HepG2 (cell line): ENCODE results near the gene MRPL38. TPM values are rescaled to one million over a fixed set of nuclear protein-coding genes. Genes with fewer than 3 reads are reported as not detected.

Experiments
- ATAC-seq: fragments of 200-7000 bp; cut with Tn5 transposase; 3 replicates; pipeline ENCODE4 v1.9.1; 2020; ENCODE audit warnings: mild to moderate bottlenecking, moderate library complexity
- BruUV-seq: library from RNA; stranded (reverse); fragments of 400-500 nt; replicated peaks from 2 replicates; lab custom pipeline; 2021; lab: Mats Ljungman, UMichigan
- CTCF ChIA-PET: fragments of 300-600 bp; formaldehyde crosslinking; extraction: SDS; loops from one replicate; lab custom pipeline; 2021; ENCODE audit warnings: low total read pairs, inconsistent platforms, low intra/inter-chr PET ratio; lab: Yijun Ruan, JAX
- POLR2A ChIA-PET: fragments of 350-600 bp; sonication (Branson Sonifier 250); formaldehyde crosslinking; loops from one replicate; lab custom pipeline; 2020; ENCODE audit warnings: antibody characterized with exemption, inconsistent platforms; lab: Yijun Ruan, JAX
- DNase-seq: peaks from one replicate; pipeline ENCODE4 v3.0.0-alpha.2; 2015; ENCODE audit warnings: low spot score
- FAIRE-seq: peaks from 3 replicates; lab custom pipeline; 2011; peaks lifted over from hg19 to GRCh38; lab: Jason Lieb, UNC
- H2AFZ ChIP-seq: one replicate; pipeline ENCODE4 v1.6.1; 2011; ENCODE audit warnings: low read length, inconsistent platforms
- H3K27ac ChIP-seq: fragments of 300-600 bp; 3 replicates; pipeline ENCODE4 v1.8.0; 2011; ENCODE audit warnings: mixed run types, mild to moderate bottlenecking, mixed read lengths, low read length, inconsistent platforms; ENCODE audit not compliant: insufficient read depth; ENCODE audit errors: extremely low read length
- H3K27me3 ChIP-seq, 2 experiments: fragments of 200-600 bp in 1 of 2; 2 replicates in 1 of 2; 3 replicates in 1 of 2; pipeline versions ENCODE4 v1.6.0 to v1.8.0; 2011; ENCODE audit warnings: low read length in 2 of 2, mild to moderate bottlenecking in 2 of 2, moderate library complexity in 2 of 2, inconsistent platforms in 1 of 2; ENCODE audit not compliant: insufficient read depth in 2 of 2, control insufficient read depth in 1 of 2
- H3K36me3 ChIP-seq, 2 experiments: fragments of 200-600 bp in 1 of 2; replicated peaks in 1 of 2; 2 replicates in 1 of 2; 3 replicates in 1 of 2; pipeline versions ENCODE4 v1.5.1 to v1.8.0; 2011; ENCODE audit warnings: low read length in 2 of 2, inconsistent platforms in 1 of 2; ENCODE audit not compliant: insufficient read depth in 2 of 2, control insufficient read depth in 1 of 2
- H3K4me1 ChIP-seq: 2 replicates; pipeline ENCODE4 v1.5.1; 2012; ENCODE audit warnings: low read length, inconsistent platforms; ENCODE audit not compliant: insufficient read depth
- H3K4me2 ChIP-seq: 2 replicates; pipeline ENCODE4 v1.6.0; 2011; ENCODE audit warnings: low read depth, low read length, inconsistent platforms
- H3K4me3 ChIP-seq, 3 experiments: fragments of 200-600 bp in 1 of 3; sonication (generic), shearing (Covaris generic) in 1 of 3; replicated peaks in 1 of 3; 2 replicates each; pipeline ENCODE4 v1.5.1; 2011 to 2016; ENCODE audit warnings: low read length in 3 of 3, inconsistent platforms in 2 of 3, low read depth in 2 of 3, mild to moderate bottlenecking in 2 of 3, control low read depth in 1 of 3, mixed read lengths in 1 of 3; ENCODE audit not compliant: insufficient read depth in 1 of 3
- H3K79me2 ChIP-seq: one replicate; pipeline ENCODE4 v1.6.1; 2011; ENCODE audit warnings: low read length, inconsistent platforms; ENCODE audit not compliant: insufficient read depth
- H3K9ac ChIP-seq: 2 replicates; pipeline ENCODE4 v1.6.0; 2011; ENCODE audit warnings: mild to moderate bottlenecking, low read depth, low read length, inconsistent platforms; ENCODE audit not compliant: insufficient read depth
- H3K9me3 ChIP-seq: 2 replicates; pipeline ENCODE4 v1.5.1; 2012; ENCODE audit warnings: mild to moderate bottlenecking, low read length
- H4K20me1 ChIP-seq: 2 replicates; pipeline ENCODE4 v1.6.0; 2011; ENCODE audit warnings: inconsistent platforms, mild to moderate bottlenecking, low read length, moderate library complexity; ENCODE audit not compliant: insufficient read depth
- CBX1 ChIP-seq: IDR thresholded peaks from one replicate; pipeline ENCODE4 v1.6.1; 2016; ENCODE audit warnings: antibody characterized with exemption, low read depth
- CREB1 ChIP-seq, 2 experiments: fragments of 450-650 bp in 1 of 2; IDR thresholded peaks; 2 replicates each; pipeline ENCODE4 v1.6.1; 2016 to 2017; ENCODE audit warnings: control low read depth in 1 of 2, mild to moderate bottlenecking in 1 of 2, missing compliant biosample characterization in 1 of 2, missing genetic modification characterization in 1 of 2
- EED ChIP-seq: sonication (generic); formaldehyde crosslinking; IDR thresholded peaks from 2 replicates; pipeline ENCODE4 v1.5.0; 2020; ENCODE audit warnings: mild to moderate bottlenecking, missing genetic modification reagents
- FOXP1 ChIP-seq, 2 experiments: fragments of 450-650 bp in 1 of 2; IDR thresholded peaks; 2 replicates each; pipeline ENCODE4 v1.6.1; 2017 to 2018; ENCODE audit warnings: antibody characterized with exemption in 1 of 2
- HOMEZ ChIP-seq: IDR thresholded peaks from 2 replicates; pipeline ENCODE4 v1.6.1; 2016; ENCODE audit warnings: low read depth
- HOXA5 ChIP-seq: sonication (generic); formaldehyde crosslinking; IDR thresholded peaks from 2 replicates; pipeline ENCODE4 v1.4.0; 2020; ENCODE audit warnings: missing genetic modification reagents
- ISL2 ChIP-seq: sonication (generic); formaldehyde crosslinking; IDR thresholded peaks from 2 replicates; pipeline ENCODE4 v1.5.0; 2020; ENCODE audit warnings: missing genetic modification reagents
- MED8 ChIP-seq: sonication (generic); formaldehyde crosslinking; IDR thresholded peaks from 2 replicates; pipeline ENCODE4 v1.8.1; 2023; ENCODE audit warnings: mild to moderate bottlenecking, missing genetic modification reagents; ENCODE audit not compliant: insufficient replicate concordance
- NR2F6 ChIP-seq, 2 experiments: IDR thresholded peaks; 2 replicates each; pipeline ENCODE4 v1.6.1; 2016; ENCODE audit warnings: antibody characterized with exemption in 1 of 2, mild to moderate bottlenecking in 1 of 2
- RAD51 ChIP-seq: fragments of 450-650 bp; IDR thresholded peaks from 2 replicates; pipeline ENCODE4 v1.6.1; 2016; ENCODE audit warnings: borderline replicate concordance
- SRY ChIP-seq: sonication (generic); formaldehyde crosslinking; IDR thresholded peaks from 2 replicates; pipeline ENCODE4 v1.8.0; 2022; ENCODE audit warnings: mild to moderate bottlenecking, missing genetic modification reagents
- ZC3H13 ChIP-seq: sonication (generic); formaldehyde crosslinking; IDR thresholded peaks from 2 replicates; pipeline ENCODE4 v1.8.1; 2023; ENCODE audit warnings: mild to moderate bottlenecking, missing genetic modification reagents, moderate library complexity
- ZNF235 ChIP-seq: sonication (generic); formaldehyde crosslinking; IDR thresholded peaks from 2 replicates; pipeline ENCODE4 v1.8.1; 2023; ENCODE audit warnings: mild to moderate bottlenecking, missing genetic modification reagents, borderline replicate concordance
- ZNF24 ChIP-seq: fragments of 450-650 bp; IDR thresholded peaks from 2 replicates; pipeline ENCODE4 v1.6.1; 2017; ENCODE audit warnings: antibody characterized with exemption, mild to moderate bottlenecking
- ZNF446 ChIP-seq: sonication (generic); formaldehyde crosslinking; IDR thresholded peaks from 2 replicates; pipeline ENCODE4 v1.5.0; 2020; ENCODE audit warnings: mild to moderate bottlenecking, missing genetic modification reagents
- ZNF501 ChIP-seq: sonication (generic); formaldehyde crosslinking; IDR thresholded peaks from 2 replicates; pipeline ENCODE4 v1.5.1; 2020; ENCODE audit warnings: mild to moderate bottlenecking, moderate library complexity, missing genetic modification reagents
- ZNF552 ChIP-seq: sonication (generic); formaldehyde crosslinking; IDR thresholded peaks from 2 replicates; pipeline ENCODE4 v1.9.0; 2022; ENCODE audit warnings: missing genetic modification reagents, mild to moderate bottlenecking, borderline replicate concordance
- ZNF766 ChIP-seq: sonication (generic); formaldehyde crosslinking; IDR thresholded peaks from 2 replicates; pipeline ENCODE4 v1.5.0; 2020; ENCODE audit warnings: missing genetic modification reagents, borderline replicate concordance
- WGBS: methylation state at CpG from one replicate; pipeline ENCODE4 v1.1.6; 2017; ENCODE audit warnings: low lambda C conversion rate; 5-methylcytosine and 5-hydroxymethylcytosine counted together
- in situ Hi-C: cut with HindIII; loops from 2 replicates; pipeline ENCODE4 v1.10.0; 2017; ENCODE audit warnings: low pct_unique_long_range_greater_than_20kb; ENCODE audit not compliant: extremely low pct_ligation_motif_present
- intact Hi-C: fragments of 100-400 bp; cut with micrococcal nuclease; formaldehyde crosslinking; loops from one replicate; pipeline ENCODE4 v1.10.0; 2022; ENCODE audit not compliant: unreplicated experiment
- polyA plus RNA-seq, 8 experiments: library from polyadenylated mRNA; depleted of rRNA in 3 of 8; stranded (reverse) in 7 of 8; unstranded in 1 of 8; fragments of >200 nt; fragmentation: Illumina TruSeq in 4 of 8; extraction: Trizol in 4 of 8; gene quantifications; 2 replicates each; pipeline versions ENCODE4 v1.2.1 to v1.2.3, GENCODE V29; 2011 to 2016; ENCODE audit warnings: low read depth in 4 of 8, missing spikeins in 1 of 8, mixed read lengths in 1 of 8; ENCODE audit not compliant: insufficient read depth in 1 of 8
- total RNA-seq, 5 experiments: library from RNA; depleted of rRNA; stranded (reverse); fragments of >200 nt; fragmentation: Illumina TruSeq; extraction: Trizol; gene quantifications; 2 replicates each; pipeline ENCODE4 v1.2.3, GENCODE V29; 2016; ENCODE audit warnings: low read depth in 1 of 5
- TF ChIP-seq, protein P1 (sequence below): sonication (generic); formaldehyde crosslinking; IDR thresholded peaks from 2 replicates; pipeline ENCODE4 v1.5.1; 2020; ENCODE audit warnings: mild to moderate bottlenecking, missing genetic modification reagents, borderline replicate concordance

The MRPL38 gene
- total and polyA plus RNA-seq, 2 of the 13 experiments (the other 11 are each of a cell fraction or from before 2014, with no cell fraction given), result 83.7 to 125 TPM

DNA sequence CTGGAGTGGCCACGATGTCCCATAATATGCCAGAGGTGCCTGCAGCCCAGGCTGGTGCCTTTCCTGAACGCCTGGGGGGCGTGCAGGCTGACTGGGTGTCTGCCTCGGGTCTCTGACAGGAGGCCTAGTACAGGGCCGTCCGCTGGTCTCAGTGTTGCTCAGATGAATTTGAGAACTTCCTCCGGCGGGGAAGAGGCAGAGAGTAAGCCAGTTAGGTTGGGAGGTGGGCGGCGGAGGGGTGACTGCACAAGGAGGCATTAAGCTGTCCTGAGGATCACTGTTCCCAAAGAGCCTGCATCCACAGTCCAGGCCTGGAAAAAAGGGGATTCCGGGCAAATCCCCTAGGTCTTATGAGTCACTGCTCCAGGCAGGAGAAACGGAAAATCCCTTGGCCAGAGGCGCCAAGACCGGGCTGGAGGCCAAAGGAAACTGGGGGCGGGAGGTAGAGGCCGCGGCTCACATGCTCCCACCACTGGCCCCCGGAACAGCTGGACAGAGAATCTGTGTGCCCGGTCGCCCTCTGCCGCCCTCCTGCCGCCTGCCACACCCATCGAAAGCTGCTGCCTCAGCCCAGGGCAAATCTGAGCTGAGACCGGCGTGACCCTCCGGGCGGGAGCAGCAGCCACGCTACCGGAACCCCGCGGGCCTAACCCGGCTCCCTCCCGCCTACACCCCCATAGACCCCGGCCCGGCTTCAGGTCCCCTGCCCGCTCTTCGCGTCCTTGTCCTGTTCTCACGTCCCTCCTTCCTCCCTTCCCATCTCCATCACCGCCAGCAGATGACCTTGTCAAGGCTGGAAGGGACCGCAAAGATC is 27.5 kb downstream of the MRPL38 start (continued):
- TF ChIP-seq ZNF552 (no peak), SRY (CRISPR knock-in tag) (0 out of 2 replicates have a peak, but pooled peaks have one; percentile 5), ZNF235 (peak; percentile 60; the same call in 1 of the 2 replicates), EED (no peak; the same call in 1 of the 2 replicates), ZNF766 (no peak), CBX1 (no peak), ZC3H13 (CRISPR knock-in tag) (no peak)

DNA sequence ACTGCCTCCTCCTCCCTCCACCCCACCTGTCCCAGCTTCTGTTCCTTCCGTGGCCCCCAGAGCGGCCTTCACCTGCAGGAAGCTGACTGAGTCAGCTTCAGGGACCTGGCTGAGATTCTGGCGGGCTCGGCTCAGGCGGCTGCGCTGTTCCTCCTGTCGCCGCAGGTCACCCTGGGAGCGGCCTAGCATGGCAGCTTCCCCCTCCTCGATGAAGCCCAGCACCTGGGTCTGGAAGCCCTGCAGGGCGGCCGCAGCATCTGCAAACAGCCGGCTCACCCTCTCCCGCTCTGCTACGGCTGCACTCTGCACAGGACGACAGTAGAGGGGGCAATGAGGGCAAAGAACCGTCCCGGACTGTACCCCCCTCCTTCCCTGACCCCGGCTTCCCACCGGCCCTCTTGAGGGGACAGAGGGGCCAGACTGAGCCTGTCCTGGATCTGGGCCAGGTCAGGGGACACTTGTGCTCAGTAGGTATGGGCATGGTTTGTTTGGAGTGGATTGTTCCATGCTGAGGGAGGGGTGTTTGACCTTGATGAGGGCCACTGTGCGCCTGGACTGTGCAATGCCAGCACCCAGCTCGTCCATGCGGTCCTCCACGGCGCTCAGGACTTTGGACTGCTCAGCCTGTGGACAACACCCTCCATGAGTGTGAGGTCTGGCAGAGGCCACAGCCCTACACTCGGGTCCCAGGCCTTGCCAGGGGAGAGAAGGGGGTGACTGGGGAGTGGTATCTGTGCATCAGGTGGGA is 28.3 kb downstream of the MRPL38 start:
- intact Hi-C loops, result loop anchor here (1.0 to 2.0 kb wide), 2 partner anchors 15 to 22 kb away; partner anchors contain the start of gene WBP2
- TF ChIP-seq HOMEZ (CRISPR knock-in tag), result peak; percentile 78
- peak; percentile 53 for TF ChIP-seq ISL2 (CRISPR knock-in tag)
- TF ChIP-seq, protein P1, sequence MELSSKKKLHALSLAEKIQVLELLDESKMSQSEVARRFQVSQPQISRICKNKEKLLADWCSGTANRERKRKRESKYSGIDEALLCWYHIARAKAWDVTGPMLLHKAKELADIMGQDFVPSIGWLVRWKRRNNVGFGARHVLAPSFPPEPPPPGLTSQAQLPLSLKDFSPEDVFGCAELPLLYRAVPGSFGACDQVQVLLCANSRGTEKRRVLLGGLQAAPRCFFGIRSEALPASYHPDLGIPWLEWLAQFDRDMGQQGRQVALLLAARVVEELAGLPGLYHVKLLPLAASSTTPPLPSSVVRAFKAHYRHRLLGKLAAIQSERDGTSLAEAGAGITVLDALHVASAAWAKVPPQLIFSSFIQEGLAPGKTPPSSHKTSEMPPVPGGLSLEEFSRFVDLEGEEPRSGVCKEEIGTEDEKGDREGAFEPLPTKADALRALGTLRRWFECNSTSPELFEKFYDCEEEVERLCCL (CRISPR knock-in tag), result no peak; the same call in 1 of the 2 replicates
- TF ChIP-seq ZC3H13 (CRISPR knock-in tag), result peak; percentile 100
- TF ChIP-seq CREB1 (IDR thresholded peaks at IDR 0.05), result 0 out of 2 replicates have a peak, but pooled peaks have one; percentile 2
- no peak for TF ChIP-seq CREB1 (CRISPR knock-in tag; IDR thresholded peaks at IDR 0.05)
- peak; percentile 75 for TF ChIP-seq NR2F6 (IDR thresholded peaks at IDR 0.05)
- TF ChIP-seq NR2F6 (CRISPR knock-in tag; IDR thresholded peaks at IDR 0.05), result peak; percentile 92
- TF ChIP-seq ZNF446 (CRISPR knock-in tag), result 0 out of 2 replicates have a peak, but pooled peaks have one; percentile 33
- TF ChIP-seq ZNF24, result no peak; the same call in 1 of the 2 replicates
- TF ChIP-seq ZNF501 (CRISPR knock-in tag), result peak; percentile 90
- TF ChIP-seq MED8, result peak; percentile 85
- peak; percentile 48 for TF ChIP-seq HOXA5 (CRISPR knock-in tag)
- TF ChIP-seq RAD51, result no peak
- no peak for TF ChIP-seq FOXP1 (IDR thresholded peaks at IDR 0.05)
- TF ChIP-seq FOXP1 (CRISPR knock-in tag; IDR thresholded peaks at IDR 0.05), result peak; percentile 59; the same call in 1 of the 2 replicates

More for the DNA sequence above, 28.3 kb downstream of the MRPL38 start:
- peak; percentile 98 for FAIRE-seq
- Histone ChIP-seq H2AFZ (no peak overlapping the region), H4K20me1 (no peaks in the 10 kb centered on the region; the same call in 1 of the 2 replicates), H3K27me3 (no peaks in the 10 kb centered on the region), H3K4me1 (peaks cover 60% of the 10 kb centered on the region), H3K9me3 (no peaks in the 10 kb centered on the region), H3K36me3 (peaks cover 3 to 18% of the 10 kb centered on the region in 2 experiments; a peak in 4 of 5 replicates), H3K79me2 (peaks cover 21% of the 10 kb centered on the region), H3K4me3 (peak overlapping the region; percentile 71 to 84 (median 84)), H3K4me2 (peak overlapping the region; percentile 98), H3K27ac (peak overlapping the region; percentile 99), H3K9ac (peak overlapping the region; percentile 97)
- ChIA-PET POLR2A (interaction anchor here (0.5 to 13.8 kb wide), 34 partner anchors 9 to 686 kb away, joined by 3 to 454 read pairs (median 5); partner anchors contain the start of genes ACOX1, CDK3, FBF1 and GALK1), CTCF (interaction anchor here (1.1 to 1.7 kb wide), 5 partner anchors 15 to 28 kb away, joined by 3 to 5 read pairs (median 4); partner anchors contain the start of gene TRIM65)
- peak; percentile 97 for DNase-seq
- ATAC-seq, result peak; percentile 68
- no TSS peak for BruUV-seq
- in situ Hi-C loops, result no loop called here
- WGBS, result 3% methylated on average over 8 of the region's 26 CpGs
